Placental epithelial cell (primary cell): ENCODE measurements around the gene CCDC102A. TPM values are rescaled to one million over a fixed set of nuclear protein-coding genes. Genes with fewer than 3 reads are reported as not detected.

Source experiments
- total RNA-seq: library from RNA; depleted of rRNA; stranded (reverse); fragments of >200 nt; gene quantifications from 2 replicates; pipeline ENCODE4 v1.2.3, GENCODE V29; 2012

The CCDC102A gene
- 13.2 and 16.9 TPM in 2 replicates for total RNA-seq

DNA sequence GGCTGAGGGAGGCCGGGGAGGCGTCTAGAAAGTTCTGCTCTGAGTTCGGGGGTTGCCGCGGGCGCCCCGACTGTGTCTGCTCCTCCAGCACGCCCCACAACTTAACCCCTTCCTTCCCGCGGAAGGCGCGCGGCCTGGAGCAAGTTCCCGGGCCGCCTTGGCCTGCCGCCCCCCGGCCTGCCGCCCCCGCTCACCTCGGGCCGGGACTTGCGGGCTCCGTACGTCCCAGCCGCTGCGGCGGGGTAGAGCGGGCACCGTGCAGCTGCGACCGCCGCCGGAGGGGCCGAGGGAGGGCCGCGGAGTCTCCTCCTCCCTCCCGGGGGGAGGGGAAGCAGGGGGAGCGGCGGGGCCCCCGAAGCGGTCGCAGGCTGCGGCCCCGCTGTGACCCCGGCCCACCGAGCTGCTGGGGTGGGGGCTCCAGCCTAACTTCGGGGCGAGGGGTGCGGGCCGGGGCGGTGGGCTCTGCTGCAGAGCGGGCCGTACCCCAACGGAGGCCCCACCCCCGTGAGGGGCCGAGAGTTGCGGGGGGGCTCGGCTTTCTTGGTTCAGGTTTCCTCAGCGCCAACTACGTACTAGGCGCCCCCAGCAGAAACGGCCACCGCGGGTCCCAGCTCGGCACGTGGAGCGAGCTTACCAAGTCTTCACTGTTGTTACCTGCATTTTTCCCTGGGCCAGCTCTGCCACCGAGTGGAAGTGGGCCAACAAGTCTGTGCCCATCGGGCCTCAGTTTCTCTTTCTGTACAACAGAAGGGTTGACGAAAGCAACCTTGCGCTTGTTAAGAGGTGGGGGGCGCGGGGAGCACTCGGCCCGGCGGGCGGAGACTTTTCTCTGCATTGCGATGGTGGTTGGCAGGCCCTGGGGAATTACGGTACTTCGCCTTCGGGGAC lies at the start of gene CCDC102A:
TSS of gene CCDC102A (minus strand) at position 266 of the 888 bp plus-strand sequence. CDS start 7,394 bp downstream, outside the sequence.

DNA sequence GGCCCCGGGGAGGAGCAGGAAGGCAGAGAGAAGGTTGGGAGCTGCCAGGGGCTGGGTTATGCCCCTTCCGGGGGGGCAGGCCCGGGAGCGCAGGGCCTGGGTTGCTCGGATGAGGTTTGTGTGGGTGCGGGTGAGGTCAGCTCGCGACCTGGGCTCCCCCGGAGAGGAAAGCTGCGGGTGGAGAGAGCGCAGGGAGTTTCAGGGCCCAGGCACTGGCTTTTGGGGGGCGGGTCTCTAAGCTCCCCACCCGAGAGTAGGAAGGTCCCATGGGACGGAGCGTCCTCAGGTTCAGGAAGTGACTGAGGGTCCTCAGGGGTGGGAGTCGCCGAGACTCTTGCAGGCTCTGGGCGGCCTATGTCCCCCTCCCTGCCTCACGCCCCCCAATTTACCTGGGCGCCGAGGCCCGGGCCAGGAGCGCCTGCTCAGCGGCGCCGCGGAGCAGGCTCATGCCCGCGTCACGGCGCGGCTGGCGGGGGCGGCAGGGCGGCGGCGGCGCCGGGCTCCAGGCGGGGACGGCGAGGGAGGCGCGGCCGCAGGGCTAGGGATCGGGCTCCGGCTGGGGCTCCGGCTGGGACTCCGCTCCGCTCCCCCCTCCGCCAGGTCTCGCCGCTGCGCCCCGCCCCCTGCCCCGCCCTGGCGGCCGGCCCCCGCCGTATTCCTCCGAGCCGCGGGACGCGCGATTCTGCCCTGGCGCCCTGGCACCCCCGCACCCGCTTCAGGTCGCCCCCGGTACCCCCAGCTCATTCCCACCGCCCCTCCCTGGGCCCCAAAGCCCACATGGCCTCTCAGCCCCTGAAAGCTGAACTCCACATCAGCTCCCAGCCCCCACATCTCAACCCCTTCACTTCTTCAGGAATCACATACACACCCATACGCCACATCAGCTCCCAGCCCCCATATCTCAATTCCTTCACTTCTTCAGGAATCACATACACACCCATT lies 50.2 kb downstream of the CCDC102A start, which contains the start of gene DOK4:
TSS of gene DOK4 (minus strand) at position 578 of the 942 bp plus-strand sequence. CDS start 6,986 bp downstream, outside the sequence.

DNA sequence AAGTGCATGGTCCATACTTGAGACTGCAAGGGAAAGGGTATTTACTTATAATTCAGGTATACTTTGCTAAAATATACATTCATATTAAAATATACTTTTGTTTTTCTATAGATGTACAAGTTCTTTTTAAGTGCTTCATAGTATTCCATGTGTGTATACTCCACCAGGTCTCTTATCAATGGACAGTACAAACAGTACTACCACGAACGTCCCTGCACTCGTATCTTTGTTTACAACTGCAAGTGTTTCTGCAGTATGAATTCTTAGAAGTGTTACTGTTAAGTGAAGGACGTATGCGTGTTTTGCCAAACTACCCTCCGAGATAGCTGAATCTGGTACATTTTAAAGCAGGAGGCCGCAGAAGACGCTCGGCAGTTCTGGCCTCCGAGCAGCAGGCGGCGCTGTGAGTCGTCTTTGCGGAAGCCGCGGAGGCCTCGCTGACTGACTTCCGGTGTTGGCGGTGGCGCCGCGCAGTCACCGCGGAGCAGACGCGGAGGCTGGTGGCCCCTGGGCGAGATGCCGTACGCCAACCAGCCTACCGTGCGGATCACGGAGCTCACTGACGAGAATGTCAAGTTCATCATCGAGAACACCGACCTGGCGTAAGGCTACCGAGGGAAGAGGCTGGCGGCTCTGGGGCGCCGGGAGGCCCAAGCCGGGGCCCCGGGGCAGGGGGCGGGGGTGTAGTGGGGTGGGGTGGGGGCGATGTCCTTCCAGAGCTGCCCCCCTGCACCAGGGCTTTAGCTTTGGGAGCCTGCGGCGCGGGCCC lies 74.0 kb downstream of the CCDC102A start, which contains the start of gene POLR2C:
TSS of gene POLR2C (plus strand) at position 471 of the 769 bp plus-strand sequence. CDS start at position 517, 46 bp downstream.

Other genes with a start within 250 kb of the CCDC102A start
- gene CCL22, start 177.8 kb downstream of the CCDC102A start, total RNA-seq, result not detected in 2 replicates
- gene CX3CL1, start 164.1 kb downstream of the CCDC102A start, total RNA-seq, result under 0.01 TPM in 1 of 2 replicates, not detected in the other
- not detected in 2 replicates for gene CCL17, start 131.8 kb downstream of the CCDC102A start, total RNA-seq
- 33.0 and 49.6 TPM in 2 replicates for gene CIAPIN1, start 89.2 kb downstream of the CCDC102A start, total RNA-seq
- 31.4 and 41.5 TPM in 2 replicates for gene COQ9, start 89.1 kb downstream of the CCDC102A start, total RNA-seq
- gene POLR2C, start 73.9 kb downstream of the CCDC102A start, total RNA-seq, result 106 and 118 TPM in 2 replicates
- 59.3 and 74.5 TPM in 2 replicates for gene DOK4, start 50.1 kb downstream of the CCDC102A start, total RNA-seq
- 0.11 TPM in 1 of 2 replicates, not detected in the other for gene ADGRG5, start 6.1 kb upstream of the CCDC102A start, total RNA-seq
- 14.1 and 25.1 TPM in 2 replicates for gene ADGRG1, start 92.1 kb upstream of the CCDC102A start, total RNA-seq
- not detected in 2 replicates for gene ADGRG3, start 131.7 kb upstream of the CCDC102A start, total RNA-seq
- gene DRC7, start 158.2 kb upstream of the CCDC102A start, total RNA-seq, result under 0.01 TPM in 1 of 2 replicates, not detected in the other
- gene KATNB1, start 199.2 kb upstream of the CCDC102A start, total RNA-seq, result 16.1 and 35.7 TPM in 2 replicates